ENCODE data around the gene LIPC. TPM values are rescaled to one million over a fixed set of nuclear protein-coding genes. Genes with fewer than 3 reads are reported as not detected.

LIPC gene
- polyA plus RNA-seq, 3 donors: 0.37 TPM; not detected in 2

DNA sequence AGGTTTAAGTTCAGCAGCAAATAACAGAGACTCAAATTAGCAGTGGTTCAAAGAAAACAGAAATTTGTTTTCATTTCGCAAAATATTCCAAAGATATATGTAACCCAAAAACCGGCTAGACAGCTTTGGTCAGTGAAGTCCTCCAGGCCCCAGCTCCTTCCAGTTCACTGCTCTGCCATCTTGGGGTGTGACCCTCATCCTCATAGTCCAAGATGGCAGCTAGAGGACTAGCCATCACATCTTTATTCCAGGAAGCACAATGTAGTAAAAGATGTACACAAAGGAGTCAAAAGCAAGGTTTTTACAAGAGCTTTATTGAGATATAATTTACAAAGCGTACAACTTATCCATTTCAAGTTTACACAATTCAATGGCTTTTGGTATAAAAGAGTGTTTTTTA, 107.1 kb downstream of the LIPC start:
- intact Hi-C loops (cut with micrococcal nuclease): no loop called here
- Mint-ChIP-seq H3K4me3 (no peak overlapping the region), H3K9me3 (peaks cover 0 to 2% (median 0%) of the 10 kb centered on the region in 7 donors), H3K27me3 (ENCODE audit: low read depth in 3 of 3) (peaks cover 2 to 6% (median 2%) of the 10 kb centered on the region in 3 donors), H3K4me1 (no peaks in the 10 kb centered on the region), H3K36me3 (no peaks in the 10 kb centered on the region), H3K27ac (no peak overlapping the region)
- no peak overlapping the region for H3K27ac ChIP-seq (ENCODE audit: low read depth in 1 of 2, low read length in 2 of 2)
- H3K9me3 ChIP-seq (replicated peaks in 1 of 2; ENCODE audit: control insufficient read depth in 1 of 2, insufficient read depth in 1 of 2, low read length in 2 of 2): no peaks in the 10 kb centered on the region
- no peak overlapping the region for H3K4me2 ChIP-seq (replicated peaks; ENCODE audit: extremely low read depth, low read length, poor library complexity, severe bottlenecking)
- H3K36me3 ChIP-seq (replicated peaks in 1 of 2; ENCODE audit: control insufficient read depth in 1 of 2, insufficient read depth in 2 of 2, low read length in 2 of 2): no peaks in the 10 kb centered on the region
- no peak overlapping the region for H3K9ac ChIP-seq (ENCODE audit: insufficient read depth, low read length, poor library complexity, severe bottlenecking)
- no peaks in the 10 kb centered on the region for H3K4me1 ChIP-seq (ENCODE audit: control insufficient read depth in 1 of 2, insufficient read depth in 2 of 2, low read length in 2 of 2)
- H3K79me2 ChIP-seq (ENCODE audit: insufficient read depth, low read length): no peaks in the 10 kb centered on the region
- H4K20me1 ChIP-seq (ENCODE audit: insufficient read depth, low read length): no peaks in the 10 kb centered on the region
- no peak overlapping the region for H2AFZ ChIP-seq (ENCODE audit: insufficient read depth, low read depth, low read length, poor library complexity, severe bottlenecking)
- no peak overlapping the region for H3K4me3 ChIP-seq (replicated peaks in 1 of 3; ENCODE audit: low read depth in 2 of 3, low read length in 3 of 3)
- WGBS (ENCODE audit: insufficient coverage): 94% methylated on average over 2 of the region's 3 CpGs
- TF ChIP-seq CTCF (IDR thresholded peaks at IDR 0.05): no peak
- no peaks in the 10 kb centered on the region for H3K27me3 ChIP-seq (ENCODE audit: control insufficient read depth in 2 of 2, insufficient read depth in 2 of 2, low read length in 2 of 2)
- no peak for DNase-seq

- Histone ChIP-seq H3K4me3 (replicated peaks in 1 of 3; ENCODE audit: low read depth in 2 of 3, low read length in 3 of 3) (no peak overlapping the region), H4K20me1 (ENCODE audit: insufficient read depth, low read length) (no peaks in the 10 kb centered on the region), H3K4me1 (ENCODE audit: control insufficient read depth in 1 of 2, insufficient read depth in 2 of 2, low read length in 2 of 2) (no peaks in the 10 kb centered on the region), H2AFZ (ENCODE audit: insufficient read depth, low read depth, low read length, poor library complexity, severe bottlenecking) (no peak overlapping the region), H3K9me3 (replicated peaks in 1 of 2; ENCODE audit: control insufficient read depth in 1 of 2, insufficient read depth in 1 of 2, low read length in 2 of 2) (no peaks in the 10 kb centered on the region), H3K36me3 (replicated peaks in 1 of 2; ENCODE audit: control insufficient read depth in 1 of 2, insufficient read depth in 2 of 2, low read length in 2 of 2) (no peaks in the 10 kb centered on the region), H3K27ac (ENCODE audit: low read depth in 1 of 2, low read length in 2 of 2) (no peak overlapping the region), H3K27me3 (ENCODE audit: control insufficient read depth in 2 of 2, insufficient read depth in 2 of 2, low read length in 2 of 2) (no peaks in the 10 kb centered on the region), H3K9ac (ENCODE audit: insufficient read depth, low read length, poor library complexity, severe bottlenecking) (no peak overlapping the region), H3K79me2 (ENCODE audit: insufficient read depth, low read length) (no peaks in the 10 kb centered on the region), H3K4me2 (replicated peaks; ENCODE audit: extremely low read depth, low read length, poor library complexity, severe bottlenecking) (no peak overlapping the region)
- Mint-ChIP-seq H3K9me3 (peaks cover 0 to 2% (median 0%) of the 10 kb centered on the region in 7 donors), H3K27me3 (ENCODE audit: low read depth in 3 of 3) (peaks cover 2 to 6% (median 2%) of the 10 kb centered on the region in 3 donors), H3K36me3 (no peaks in the 10 kb centered on the region), H3K4me3 (no peak overlapping the region), H3K27ac (no peak overlapping the region), H3K4me1 (no peaks in the 10 kb centered on the region)
- intact Hi-C loops (cut with micrococcal nuclease): no loop called here
- 100% methylated on average over 1 of the region's 1 CpG for WGBS (ENCODE audit: insufficient coverage)
- DNase-seq: no peak
- TF ChIP-seq CTCF (IDR thresholded peaks at IDR 0.05): no peak
Observed at GRCh38 chr15:58539548-58539947, 107.8 kb downstream of the LIPC start.

Data from CD14-positive monocyte (primary cell).